MCF 10A (cell line): Measurements from ENCODE around the gene PPIB. TPM values are rescaled to one million over a fixed set of nuclear protein-coding genes. Genes with fewer than 3 reads are reported as not detected.

Source experiments
- BruUV-seq: library from RNA; stranded (reverse); fragments of 400-500 nt; replicated peaks from 2 replicates; lab custom pipeline; 2021; lab: Mats Ljungman, UMichigan
- CTCF ChIA-PET: fragments of 300-600 bp; sonication (Branson Sonifier 250); formaldehyde crosslinking; extraction: SDS; loops from one replicate; lab custom pipeline; 2021; ENCODE audit warnings: antibody characterized with exemption, inconsistent platforms; lab: Yijun Ruan, JAX
- POLR2A ChIA-PET: fragments of 300-600, 350-650 bp; sonication (Branson Sonifier 250); formaldehyde crosslinking; extraction: SDS; loops from one replicate; lab custom pipeline; 2020; ENCODE audit warnings: antibody characterized with exemption, inconsistent platforms; lab: Yijun Ruan, JAX
- DNase-seq: peaks from one replicate; pipeline ENCODE4 v3.0.0-alpha.2; 2018; ENCODE audit not compliant: unreplicated experiment
- H3K27ac Mint-ChIP-seq: one replicate; pipeline ENCODE4 v1.8.0; 2022; ENCODE audit warnings: mild to moderate bottlenecking, low read depth, mixed read lengths; ENCODE audit not compliant: unreplicated experiment
- H3K27me3 Mint-ChIP-seq: one replicate; pipeline ENCODE4 v1.8.0; 2022; ENCODE audit warnings: mixed read lengths; ENCODE audit not compliant: insufficient read depth, unreplicated experiment
- H3K36me3 Mint-ChIP-seq: one replicate; pipeline ENCODE4 v1.8.0; 2022; ENCODE audit warnings: mild to moderate bottlenecking, moderate library complexity, mixed read lengths; ENCODE audit not compliant: insufficient read depth, unreplicated experiment
- H3K4me1 Mint-ChIP-seq: one replicate; pipeline ENCODE4 v1.8.0; 2022; ENCODE audit warnings: mixed read lengths; ENCODE audit not compliant: insufficient read depth, unreplicated experiment
- H3K4me3 Mint-ChIP-seq: one replicate; pipeline ENCODE4 v1.8.0; 2022; ENCODE audit warnings: mild to moderate bottlenecking, moderate library complexity, mixed read lengths; ENCODE audit not compliant: unreplicated experiment
- H3K9me3 Mint-ChIP-seq: one replicate; pipeline ENCODE4 v1.8.0; 2022; ENCODE audit warnings: mixed read lengths; ENCODE audit not compliant: unreplicated experiment
- intact Hi-C: fragments of 100-400 bp; cut with micrococcal nuclease; formaldehyde crosslinking; loops from 2 replicates; pipeline ENCODE4 v1.14.1; 2022
- total RNA-seq: library from RNA; stranded (reverse); gene quantifications from 2 replicates; pipeline ENCODE4 v1.2.3, GENCODE V29; 2022
- TF ChIP-seq, protein P1 (sequence below): fragments of 200-600 bp; IDR thresholded peaks from one replicate; pipeline ENCODE4 v1.8.0; 2022; ENCODE audit warnings: antibody characterized with exemption, mild to moderate bottlenecking; ENCODE audit not compliant: unreplicated experiment

PPIB gene
- total RNA-seq, 1 experiment from 2014 or later, result 874 TPM

DNA sequence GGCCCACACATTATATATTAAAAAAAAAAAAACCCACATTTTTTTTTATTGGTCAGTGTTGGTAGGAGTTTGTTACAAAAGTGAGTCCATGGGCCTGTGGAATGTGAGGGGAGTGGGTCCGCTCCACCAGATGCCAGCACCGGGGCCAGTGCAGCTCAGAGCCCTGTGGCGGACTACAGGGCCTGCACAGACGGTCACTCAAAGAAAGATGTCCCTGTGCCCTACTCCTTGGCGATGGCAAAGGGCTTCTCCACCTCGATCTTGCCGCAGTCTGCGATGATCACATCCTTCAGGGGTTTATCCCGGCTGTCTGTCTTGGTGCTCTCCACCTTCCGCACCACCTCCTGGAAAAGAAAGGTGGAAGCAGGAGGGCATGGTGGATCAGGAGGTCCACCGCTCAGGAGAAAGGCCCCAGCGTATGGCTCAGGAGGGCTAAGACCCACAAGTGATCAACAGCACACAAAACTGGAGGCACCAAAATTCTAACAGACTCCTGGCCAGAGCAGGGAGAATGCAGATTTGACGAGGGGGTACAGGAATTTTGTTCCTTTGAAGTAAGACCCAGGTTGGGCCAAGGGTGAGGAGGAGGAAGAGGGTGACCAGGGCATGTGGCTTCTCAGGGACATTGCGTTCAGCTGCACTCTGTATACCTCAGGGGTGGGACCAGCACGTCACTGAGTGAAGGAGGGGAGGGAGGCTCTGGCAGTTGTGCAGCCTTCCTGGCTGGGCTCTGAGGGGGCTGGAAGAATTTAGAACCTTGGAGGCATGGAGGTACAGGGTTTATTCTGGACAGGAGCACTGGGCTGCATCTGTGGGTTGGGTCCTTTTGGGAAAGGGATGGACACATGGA lies 6.8 kb downstream of the PPIB start:
- ChIA-PET POLR2A (no interaction called here), CTCF (interaction anchor here (0.6 to 1.2 kb wide), 3 partner anchors 63 to 1268 kb away, joined by 3 read pairs; no protein-coding TSS in a partner anchor)
- Mint-ChIP-seq H3K4me1 (peaks cover 26% of the 10 kb centered on the region), H3K4me3 (no peak overlapping the region), H3K27ac (no peak overlapping the region), H3K36me3 (peaks cover 65% of the 10 kb centered on the region), H3K27me3 (no peaks in the 10 kb centered on the region), H3K9me3 (no peaks in the 10 kb centered on the region)
- intact Hi-C loops, result no loop called here
- TF ChIP-seq, protein P1, sequence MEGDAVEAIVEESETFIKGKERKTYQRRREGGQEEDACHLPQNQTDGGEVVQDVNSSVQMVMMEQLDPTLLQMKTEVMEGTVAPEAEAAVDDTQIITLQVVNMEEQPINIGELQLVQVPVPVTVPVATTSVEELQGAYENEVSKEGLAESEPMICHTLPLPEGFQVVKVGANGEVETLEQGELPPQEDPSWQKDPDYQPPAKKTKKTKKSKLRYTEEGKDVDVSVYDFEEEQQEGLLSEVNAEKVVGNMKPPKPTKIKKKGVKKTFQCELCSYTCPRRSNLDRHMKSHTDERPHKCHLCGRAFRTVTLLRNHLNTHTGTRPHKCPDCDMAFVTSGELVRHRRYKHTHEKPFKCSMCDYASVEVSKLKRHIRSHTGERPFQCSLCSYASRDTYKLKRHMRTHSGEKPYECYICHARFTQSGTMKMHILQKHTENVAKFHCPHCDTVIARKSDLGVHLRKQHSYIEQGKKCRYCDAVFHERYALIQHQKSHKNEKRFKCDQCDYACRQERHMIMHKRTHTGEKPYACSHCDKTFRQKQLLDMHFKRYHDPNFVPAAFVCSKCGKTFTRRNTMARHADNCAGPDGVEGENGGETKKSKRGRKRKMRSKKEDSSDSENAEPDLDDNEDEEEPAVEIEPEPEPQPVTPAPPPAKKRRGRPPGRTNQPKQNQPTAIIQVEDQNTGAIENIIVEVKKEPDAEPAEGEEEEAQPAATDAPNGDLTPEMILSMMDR, result no peak
- TSS peak; percentile 70 for BruUV-seq
- no peak for DNase-seq

DNA sequence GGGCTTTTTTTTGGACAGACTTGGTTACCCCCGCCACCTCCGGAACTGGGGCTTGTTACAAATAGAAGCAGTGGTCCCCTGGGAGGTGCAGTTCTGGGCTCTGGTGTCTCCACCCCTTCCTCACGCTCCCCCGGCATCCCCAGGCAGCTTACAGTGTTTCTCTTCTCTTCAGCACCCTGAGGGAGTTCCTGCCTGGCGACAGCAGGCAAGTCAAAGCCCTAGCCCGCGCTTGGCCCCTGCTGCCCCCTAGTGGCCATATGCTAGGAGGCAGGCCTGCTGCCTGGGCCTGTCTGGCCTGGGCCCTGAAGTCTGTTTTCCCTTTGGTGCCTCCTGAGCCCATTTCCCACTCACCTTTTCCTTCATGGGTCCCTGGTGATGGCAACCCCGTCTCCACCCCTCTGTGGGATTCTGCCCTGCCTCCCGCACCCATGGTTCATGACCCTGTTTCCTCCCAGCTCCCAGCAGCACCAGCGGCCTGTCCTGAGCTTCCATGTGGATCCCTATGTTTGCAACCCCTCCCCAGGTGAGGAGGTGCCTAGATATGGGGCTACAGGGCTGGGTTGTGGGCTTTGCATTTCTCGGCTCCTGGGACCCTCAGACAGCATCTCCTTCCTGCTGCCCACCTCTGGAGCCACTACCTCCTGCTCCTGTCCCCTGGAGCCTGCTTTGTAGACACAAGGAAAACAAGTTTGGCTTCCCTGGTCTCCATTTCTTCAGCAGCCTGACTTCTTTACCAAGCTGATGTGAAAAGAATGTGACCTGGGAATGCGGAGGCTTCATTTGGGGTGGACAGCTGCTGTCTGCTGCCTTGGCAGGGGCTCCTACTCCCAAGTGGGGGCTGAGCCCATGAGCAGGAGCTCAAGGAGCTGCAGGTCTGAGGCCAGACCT lies 9.1 kb downstream of the PPIB start:
- Mint-ChIP-seq H3K4me1 (peaks cover 15% of the 10 kb centered on the region), H3K27me3 (no peaks in the 10 kb centered on the region), H3K27ac (no peak overlapping the region), H3K36me3 (peaks cover 42% of the 10 kb centered on the region), H3K9me3 (no peaks in the 10 kb centered on the region), H3K4me3 (no peak overlapping the region)
- intact Hi-C loops, result loop anchor here (2.0 kb wide), 1 partner anchor 59 kb away; the partner anchor contains the start of gene SNX1
- CTCF ChIA-PET, result interaction anchor here (0.5 to 3.0 kb wide), 32 partner anchors 8 to 1173 kb away, joined by 3 to 21 read pairs (median 4); partner anchors contain the start of genes CIAO2A, PPIB and SNX1
- DNase-seq, result peak; percentile 85
- BruUV-seq, result no TSS peak
- TF ChIP-seq, protein P1, result peak; percentile 97
- POLR2A ChIA-PET, result interaction anchor here (0.6 to 3.0 kb wide), 8 partner anchors 9 to 97 kb away, joined by 3 to 40 read pairs (median 4); partner anchors contain the start of genes CIAO2A, PPIB and SNX1

DNA sequence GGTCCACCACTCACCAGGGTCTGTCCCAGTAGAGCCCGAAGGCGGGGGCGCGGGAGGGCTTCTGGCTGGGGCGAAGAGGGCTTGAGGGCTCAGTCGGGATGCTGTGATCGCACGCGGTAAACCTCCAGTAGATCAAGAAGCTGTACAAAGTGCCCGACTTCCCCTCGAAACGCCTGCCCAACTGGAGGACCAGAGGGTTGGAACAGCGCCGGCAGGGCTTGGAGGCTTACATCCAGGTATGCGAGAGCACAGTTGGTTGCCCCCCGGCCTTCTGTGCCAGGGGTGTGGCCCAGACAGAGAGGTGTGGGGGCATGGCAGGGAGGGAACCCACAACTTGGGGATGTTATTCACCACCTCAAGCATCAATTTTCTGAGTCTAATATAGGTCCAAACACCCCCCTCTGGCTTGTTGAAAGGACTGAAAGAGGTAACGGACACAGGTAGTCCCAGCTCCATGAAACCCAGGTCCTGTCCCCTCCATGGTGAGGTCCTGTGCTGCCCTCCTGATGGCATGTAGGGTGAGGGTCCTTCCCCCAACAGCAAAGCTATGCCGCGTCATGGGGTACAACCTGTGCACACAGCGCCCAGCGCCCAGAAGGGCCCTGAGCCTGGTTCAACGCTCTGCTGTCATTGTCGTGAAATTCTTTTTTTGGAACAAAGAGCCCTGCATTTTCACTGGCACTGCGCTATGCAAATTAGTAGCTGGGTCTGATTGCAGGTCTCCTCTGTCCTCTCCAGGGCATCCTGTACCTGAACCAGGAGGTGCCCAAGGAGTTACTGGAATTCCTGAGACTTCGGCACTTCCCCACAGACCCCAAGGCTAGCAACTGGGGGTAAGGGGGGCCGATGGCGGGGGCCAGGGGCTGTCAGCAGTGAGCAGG lies 10.1 kb downstream of the PPIB start:
- Mint-ChIP-seq H3K9me3 (no peaks in the 10 kb centered on the region), H3K4me1 (peaks cover 6% of the 10 kb centered on the region), H3K27ac (no peak overlapping the region), H3K4me3 (no peak overlapping the region), H3K36me3 (peaks cover 33% of the 10 kb centered on the region), H3K27me3 (no peaks in the 10 kb centered on the region)
- no TSS peak for BruUV-seq
- intact Hi-C loops, result loop anchor here (2.0 kb wide), 1 partner anchor 58 kb away; the partner anchor contains the start of gene SNX1
- TF ChIP-seq, protein P1, result no peak
- DNase-seq, result no peak
- ChIA-PET CTCF (interaction anchor here (0.5 to 3.0 kb wide), 26 partner anchors 8 to 1568 kb away, joined by 3 to 21 read pairs (median 4); partner anchors contain the start of genes PPIB and SNX1), POLR2A (interaction anchor here (0.8 to 3.0 kb wide), 6 partner anchors 8 to 59 kb away, joined by 3 to 40 read pairs (median 4); partner anchors contain the start of genes CIAO2A, PPIB and SNX1)
